ENCODE results near the gene ZKSCAN7.
"Not testable (repeated sequence)": the region's sequence is repeated elsewhere in the genome, so short reads cannot be mapped to it uniquely, and the experiment has no call there.

DNA sequence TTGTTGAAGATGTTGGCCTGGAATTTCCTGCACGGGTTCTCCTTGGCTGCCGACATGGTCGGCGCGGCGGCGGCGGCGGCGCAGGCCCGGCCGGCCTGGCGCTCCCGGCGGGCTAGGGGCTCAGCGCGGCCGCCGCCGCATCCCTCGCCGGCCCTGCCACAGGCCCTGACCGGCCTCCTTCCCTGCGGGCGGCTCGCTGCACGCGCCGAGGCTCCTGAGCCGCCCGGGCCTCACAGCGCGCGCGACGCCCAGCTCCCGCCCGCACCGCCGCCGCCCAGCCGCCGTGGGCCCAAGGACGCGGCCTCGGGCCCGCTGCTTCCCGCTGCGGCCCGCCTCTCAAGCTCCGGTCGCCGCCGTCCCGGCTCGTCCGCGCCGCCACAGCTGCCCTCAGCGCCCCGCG, 26.0 kb downstream of the ZKSCAN7 start:
- TF ChIP-seq EZH2phosphoT487 (IDR thresholded peaks at IDR 0.05; ENCODE audit: borderline replicate concordance), result not testable (repeated sequence)
- TF ChIP-seq, protein P1, sequence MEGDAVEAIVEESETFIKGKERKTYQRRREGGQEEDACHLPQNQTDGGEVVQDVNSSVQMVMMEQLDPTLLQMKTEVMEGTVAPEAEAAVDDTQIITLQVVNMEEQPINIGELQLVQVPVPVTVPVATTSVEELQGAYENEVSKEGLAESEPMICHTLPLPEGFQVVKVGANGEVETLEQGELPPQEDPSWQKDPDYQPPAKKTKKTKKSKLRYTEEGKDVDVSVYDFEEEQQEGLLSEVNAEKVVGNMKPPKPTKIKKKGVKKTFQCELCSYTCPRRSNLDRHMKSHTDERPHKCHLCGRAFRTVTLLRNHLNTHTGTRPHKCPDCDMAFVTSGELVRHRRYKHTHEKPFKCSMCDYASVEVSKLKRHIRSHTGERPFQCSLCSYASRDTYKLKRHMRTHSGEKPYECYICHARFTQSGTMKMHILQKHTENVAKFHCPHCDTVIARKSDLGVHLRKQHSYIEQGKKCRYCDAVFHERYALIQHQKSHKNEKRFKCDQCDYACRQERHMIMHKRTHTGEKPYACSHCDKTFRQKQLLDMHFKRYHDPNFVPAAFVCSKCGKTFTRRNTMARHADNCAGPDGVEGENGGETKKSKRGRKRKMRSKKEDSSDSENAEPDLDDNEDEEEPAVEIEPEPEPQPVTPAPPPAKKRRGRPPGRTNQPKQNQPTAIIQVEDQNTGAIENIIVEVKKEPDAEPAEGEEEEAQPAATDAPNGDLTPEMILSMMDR (conservative IDR thresholded peaks at IDR 0.05; ENCODE audit: low read length), result not testable (repeated sequence)
